Measurements from ENCODE around the gene MPDZ.

The MPDZ gene

GRCh38 chr9:13179257-13179656, 100.2 kb downstream of the MPDZ start:
- DNase-seq = no peak

GRCh38 chr9:13175732-13176131, 103.8 kb downstream of the MPDZ start:
- DNase-seq = no peak

GRCh38 chr9:13174906-13175639, 104.4 kb downstream of the MPDZ start:
- DNase-seq = no peak

GRCh38 chr9:13173553-13173952, 105.9 kb downstream of the MPDZ start:
- DNase-seq = no peak

GRCh38 chr9:13171261-13171660, 108.2 kb downstream of the MPDZ start:
- no peak for DNase-seq

GRCh38 chr9:13166996-13167395, 112.5 kb downstream of the MPDZ start:
- DNase-seq = no peak

- DNase-seq = no peak
Measured at GRCh38 chr9:13165956-13166355, 113.5 kb downstream of the MPDZ start.

GRCh38 chr9:13165236-13165945, 114.1 kb downstream of the MPDZ start:
- DNase-seq = no peak

GRCh38 chr9:13163946-13164345, 115.5 kb downstream of the MPDZ start:
- no peak for DNase-seq

GRCh38 chr9:13163287-13163686, 116.2 kb downstream of the MPDZ start:
- no peak for DNase-seq

GRCh38 chr9:13160051-13160450, 119.4 kb downstream of the MPDZ start:
- no peak for DNase-seq

GRCh38 chr9:13158986-13159385, 120.5 kb downstream of the MPDZ start:
- DNase-seq = no peak

GRCh38 chr9:13151489-13151888, 128.0 kb downstream of the MPDZ start:
- DNase-seq = no peak

GRCh38 chr9:13149454-13149853, 130.0 kb downstream of the MPDZ start:
- DNase-seq = no peak

GRCh38 chr9:13146840-13147239, 132.7 kb downstream of the MPDZ start:
- DNase-seq = no peak

GRCh38 chr9:13145340-13145739, 134.2 kb downstream of the MPDZ start:
- no peak for DNase-seq

- no peak for DNase-seq
Measured at GRCh38 chr9:13144166-13144775, 135.2 kb downstream of the MPDZ start.

- no peak for DNase-seq
Measured at GRCh38 chr9:13143281-13143680, 136.2 kb downstream of the MPDZ start.

- no peak for DNase-seq
Measured at GRCh38 chr9:13142776-13143175, 136.7 kb downstream of the MPDZ start.

- DNase-seq = no peak
Measured at GRCh38 chr9:13141629-13142028, 137.9 kb downstream of the MPDZ start.

GRCh38 chr9:13140843-13141592, 138.5 kb downstream of the MPDZ start:
- DNase-seq = no peak

GRCh38 chr9:13139641-13140171, 139.8 kb downstream of the MPDZ start:
- no peak for DNase-seq

GRCh38 chr9:13137426-13137825, 142.1 kb downstream of the MPDZ start:
- no peak for DNase-seq

Data from activated effector memory CD4-positive, alpha-beta T cell treated with Interleukin-2 at 50 U/mL for 16 hours (primary cell).